ENCODE data around the gene LRIG1.
A peak's percentile ranks its signal among the peaks of the same experiment; 100 is the strongest.

LRIG1 gene

DNA sequence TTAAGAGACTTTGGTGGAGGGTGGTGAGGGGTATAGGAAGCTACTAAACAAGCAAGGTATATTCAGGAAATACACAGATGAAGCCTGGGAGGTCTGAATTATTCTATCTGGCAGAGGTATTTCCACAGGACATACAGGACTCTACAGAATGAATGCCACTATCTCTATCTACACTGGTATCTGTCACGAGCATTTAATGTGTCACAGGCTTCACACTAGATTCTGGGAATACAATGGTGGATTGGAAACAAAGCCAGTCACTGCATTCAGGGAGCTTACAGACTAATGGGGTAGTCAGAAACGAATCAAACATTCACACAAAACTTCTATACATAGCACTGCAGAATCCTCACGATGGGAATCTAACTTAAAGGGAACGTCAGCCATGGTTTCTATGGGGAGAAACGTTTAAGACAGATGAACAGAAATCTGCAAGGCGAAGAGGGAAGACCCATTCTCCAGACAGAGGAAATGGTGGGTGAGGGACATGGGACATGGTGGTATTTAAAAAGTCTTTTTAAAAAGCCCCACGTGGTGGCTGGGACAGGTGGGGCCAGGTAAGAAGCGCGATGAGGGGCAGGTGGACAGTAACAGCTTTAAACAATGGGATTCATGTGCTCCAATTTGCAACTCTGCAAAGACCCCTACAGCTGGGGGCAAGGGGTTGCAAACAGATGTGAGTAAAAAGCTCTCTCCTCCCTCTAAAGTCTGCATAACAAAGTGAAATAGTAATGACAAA, 16.5 kb downstream of the LRIG1 start:
- Histone ChIP-seq H3K27ac (peak overlapping the region; percentile 85), H3K27me3 (ENCODE audit: insufficient read depth, low read depth) (no peaks in the 10 kb centered on the region), H3K4me3 (IDR thresholded peaks at IDR 0.05; ENCODE audit: insufficient read depth, low read depth, low read length) (no peak overlapping the region), H4K20me1 (ENCODE audit: insufficient read depth) (no peaks in the 10 kb centered on the region), H3K9ac (no peak overlapping the region; the same call in 1 of the 2 replicates), H2AFZ (ENCODE audit: low read depth) (no peak overlapping the region), H3K79me2 (ENCODE audit: insufficient read depth, low read depth) (peaks cover 100% of the 10 kb centered on the region), H3K36me3 (ENCODE audit: insufficient read depth) (no peaks in the 10 kb centered on the region), H3K4me1 (ENCODE audit: low read depth, poor library complexity, severe bottlenecking) (peaks cover 97% of the 10 kb centered on the region), H3K4me2 (peak overlapping the region; percentile 97)
- TF ChIP-seq, protein P1, sequence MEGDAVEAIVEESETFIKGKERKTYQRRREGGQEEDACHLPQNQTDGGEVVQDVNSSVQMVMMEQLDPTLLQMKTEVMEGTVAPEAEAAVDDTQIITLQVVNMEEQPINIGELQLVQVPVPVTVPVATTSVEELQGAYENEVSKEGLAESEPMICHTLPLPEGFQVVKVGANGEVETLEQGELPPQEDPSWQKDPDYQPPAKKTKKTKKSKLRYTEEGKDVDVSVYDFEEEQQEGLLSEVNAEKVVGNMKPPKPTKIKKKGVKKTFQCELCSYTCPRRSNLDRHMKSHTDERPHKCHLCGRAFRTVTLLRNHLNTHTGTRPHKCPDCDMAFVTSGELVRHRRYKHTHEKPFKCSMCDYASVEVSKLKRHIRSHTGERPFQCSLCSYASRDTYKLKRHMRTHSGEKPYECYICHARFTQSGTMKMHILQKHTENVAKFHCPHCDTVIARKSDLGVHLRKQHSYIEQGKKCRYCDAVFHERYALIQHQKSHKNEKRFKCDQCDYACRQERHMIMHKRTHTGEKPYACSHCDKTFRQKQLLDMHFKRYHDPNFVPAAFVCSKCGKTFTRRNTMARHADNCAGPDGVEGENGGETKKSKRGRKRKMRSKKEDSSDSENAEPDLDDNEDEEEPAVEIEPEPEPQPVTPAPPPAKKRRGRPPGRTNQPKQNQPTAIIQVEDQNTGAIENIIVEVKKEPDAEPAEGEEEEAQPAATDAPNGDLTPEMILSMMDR (conservative IDR thresholded peaks at IDR 0.05; ENCODE audit: low read depth, low read length), result no peak

GRCh38 chr3:66483409-66483906, 17.4 kb downstream of the LRIG1 start:
- peaks cover 100% of the 10 kb centered on the region for H3K79me2 ChIP-seq (ENCODE audit: insufficient read depth, low read depth)
- no peak overlapping the region for H3K4me3 ChIP-seq (IDR thresholded peaks at IDR 0.05; ENCODE audit: insufficient read depth, low read depth, low read length)
- peaks cover 97% of the 10 kb centered on the region for H3K4me1 ChIP-seq (ENCODE audit: low read depth, poor library complexity, severe bottlenecking)

GRCh38 chr3:66483006-66483405, 17.8 kb downstream of the LRIG1 start:
- Histone ChIP-seq H3K27ac (peak overlapping the region; percentile 85), H3K4me1 (ENCODE audit: low read depth, poor library complexity, severe bottlenecking) (peaks cover 97% of the 10 kb centered on the region), H2AFZ (ENCODE audit: low read depth) (no peak overlapping the region), H3K79me2 (ENCODE audit: insufficient read depth, low read depth) (peaks cover 100% of the 10 kb centered on the region), H3K27me3 (ENCODE audit: insufficient read depth, low read depth) (no peaks in the 10 kb centered on the region), H3K4me2 (peak overlapping the region; percentile 97), H3K4me3 (IDR thresholded peaks at IDR 0.05; ENCODE audit: insufficient read depth, low read depth, low read length) (no peak overlapping the region), H3K36me3 (ENCODE audit: insufficient read depth) (no peaks in the 10 kb centered on the region), H3K9ac (peak overlapping the region; percentile 42; the same call in 1 of the 2 replicates), H4K20me1 (ENCODE audit: insufficient read depth) (peaks cover 2% of the 10 kb centered on the region; the same call in 1 of the 2 replicates)
- TF ChIP-seq, protein P1 (conservative IDR thresholded peaks at IDR 0.05; ENCODE audit: low read depth, low read length), result no peak

More at GRCh38 chr3:66483409-66483906, 17.4 kb downstream of the LRIG1 start:
- Histone ChIP-seq H3K36me3 (ENCODE audit: insufficient read depth) (no peaks in the 10 kb centered on the region), H4K20me1 (ENCODE audit: insufficient read depth) (no peaks in the 10 kb centered on the region), H3K27ac (peak overlapping the region; percentile 85), H2AFZ (ENCODE audit: low read depth) (no peak overlapping the region), H3K4me2 (peak overlapping the region; percentile 97), H3K9ac (peak overlapping the region; percentile 42; the same call in 1 of the 2 replicates), H3K27me3 (ENCODE audit: insufficient read depth, low read depth) (no peaks in the 10 kb centered on the region)
- TF ChIP-seq, protein P1 (conservative IDR thresholded peaks at IDR 0.05; ENCODE audit: low read depth, low read length), result no peak

GRCh38 chr3:66482018-66482404, 18.8 kb downstream of the LRIG1 start:
- Histone ChIP-seq H3K36me3 (ENCODE audit: insufficient read depth) (no peaks in the 10 kb centered on the region), H3K4me3 (IDR thresholded peaks at IDR 0.05; ENCODE audit: insufficient read depth, low read depth, low read length) (peak overlapping the region; percentile 55), H3K9ac (peak overlapping the region; percentile 13; the same call in 1 of the 2 replicates), H3K4me2 (peak overlapping the region; percentile 97), H3K4me1 (ENCODE audit: low read depth, poor library complexity, severe bottlenecking) (peaks cover 97% of the 10 kb centered on the region), H3K79me2 (ENCODE audit: insufficient read depth, low read depth) (peaks cover 100% of the 10 kb centered on the region), H3K27me3 (ENCODE audit: insufficient read depth, low read depth) (no peaks in the 10 kb centered on the region), H4K20me1 (ENCODE audit: insufficient read depth) (peaks cover 5% of the 10 kb centered on the region; the same call in 1 of the 2 replicates), H3K27ac (peak overlapping the region; percentile 85), H2AFZ (ENCODE audit: low read depth) (no peak overlapping the region)
- TF ChIP-seq, protein P1 (conservative IDR thresholded peaks at IDR 0.05; ENCODE audit: low read depth, low read length), result no peak

Measured in KMS-11 (cell line).